Liver (tissue), 9 donors: ENCODE measurements around the gene KRTAP21-3. TPM values are rescaled to one million over a fixed set of nuclear protein-coding genes. Genes with fewer than 3 reads are reported as not detected.

ENCODE experiments used
- DNase-seq: peaks from one replicate; pipeline ENCODE4 v3.0.0-alpha.2; 2017; ENCODE audit warnings: low spot score
- H3K27ac ChIP-seq, 2 donors: one replicate each; pipeline ENCODE4 v1.7.0; 2013; ENCODE audit warnings: inconsistent platforms in 2 of 2, low read length in 2 of 2, control low read depth in 1 of 2, low read depth in 1 of 2, mild to moderate bottlenecking in 1 of 2
- H3K27me3 ChIP-seq, 4 donors: one replicate each; pipeline versions ENCODE4 v1.6.1 to v1.7.0; 2013; ENCODE audit warnings: low read length in 3 of 4, inconsistent platforms in 1 of 4, mild to moderate bottlenecking in 1 of 4, moderate library complexity in 1 of 4; ENCODE audit not compliant: control insufficient read depth in 4 of 4, insufficient read depth in 4 of 4
- H3K36me3 ChIP-seq, 4 donors: one replicate each; pipeline versions ENCODE4 v1.6.1 to v1.7.0; 2013; ENCODE audit warnings: low read length in 3 of 4, mild to moderate bottlenecking in 3 of 4, low read depth in 1 of 4, moderate library complexity in 1 of 4; ENCODE audit not compliant: control insufficient read depth in 4 of 4, insufficient read depth in 3 of 4
- H3K4me1 ChIP-seq, 4 donors: one replicate each; pipeline versions ENCODE4 v1.6.1 to v1.7.0; 2013; ENCODE audit warnings: low read length in 3 of 4, mild to moderate bottlenecking in 3 of 4, moderate library complexity in 1 of 4; ENCODE audit not compliant: control insufficient read depth in 4 of 4, insufficient read depth in 4 of 4
- H3K4me3 ChIP-seq, 3 donors: one replicate each; pipeline versions ENCODE4 v1.6.1 to v1.7.0; 2013; ENCODE audit warnings: low read length in 3 of 3, control low read depth in 1 of 3, low read depth in 1 of 3, mild to moderate bottlenecking in 1 of 3
- H3K9ac ChIP-seq, 2 donors: one replicate each; pipeline ENCODE4 v1.7.0; 2013; ENCODE audit warnings: low read length in 2 of 2, mild to moderate bottlenecking in 2 of 2, moderate library complexity in 2 of 2, control low read depth in 1 of 2, low read depth in 1 of 2
- H3K9me3 ChIP-seq, 4 donors: one replicate each; pipeline versions ENCODE4 v1.6.1 to v1.7.0; 2013; ENCODE audit warnings: low read length in 3 of 4; ENCODE audit not compliant: control insufficient read depth in 4 of 4
- EGR1 ChIP-seq, 2 donors: IDR thresholded peaks; 2 replicates each; pipeline ENCODE4 v1.6.1; 2016 to 2018; ENCODE audit warnings: antibody characterized with exemption in 2 of 2, low read depth in 2 of 2
- FOXA1 ChIP-seq: IDR thresholded peaks from 2 replicates; pipeline ENCODE4 v1.6.1; 2016; ENCODE audit warnings: antibody characterized with exemption
- FOXA2 ChIP-seq: IDR thresholded peaks from 2 replicates; pipeline ENCODE4 v1.6.1; 2016; ENCODE audit warnings: antibody characterized with exemption
- GABPA ChIP-seq, 2 donors: IDR thresholded peaks in 1 of 2; conservative IDR thresholded peaks in 1 of 2; 2 replicates each; pipeline ENCODE4 v1.6.1; 2016; ENCODE audit warnings: antibody characterized with exemption in 2 of 2, mild to moderate bottlenecking in 1 of 2, moderate library complexity in 1 of 2
- HNF4A ChIP-seq, 2 donors: conservative IDR thresholded peaks; 2 replicates each; pipeline ENCODE4 v1.6.1; 2016; ENCODE audit warnings: antibody characterized with exemption in 2 of 2, mild to moderate bottlenecking in 2 of 2
- HNF4G ChIP-seq: IDR thresholded peaks from 2 replicates; pipeline ENCODE4 v1.6.1; 2016; ENCODE audit warnings: antibody characterized with exemption
- JUND ChIP-seq, 2 donors: IDR thresholded peaks; 2 replicates each; pipeline ENCODE4 v1.6.1; 2016; ENCODE audit warnings: antibody characterized with exemption in 2 of 2
- NR2F2 ChIP-seq: IDR thresholded peaks from 2 replicates; pipeline ENCODE4 v1.6.1; 2016; ENCODE audit warnings: antibody characterized with exemption
- RAD21 ChIP-seq, 2 donors: IDR thresholded peaks; 2 replicates each; pipeline ENCODE4 v1.6.1; 2016; ENCODE audit warnings: antibody characterized with exemption in 2 of 2, mild to moderate bottlenecking in 2 of 2
- RXRA ChIP-seq, 2 donors: IDR thresholded peaks; 2 replicates each; pipeline ENCODE4 v1.6.1; 2017 to 2018; ENCODE audit warnings: antibody characterized with exemption in 2 of 2, mild to moderate bottlenecking in 1 of 2
- SP1 ChIP-seq: IDR thresholded peaks from 2 replicates; pipeline ENCODE4 v1.6.1; 2018; ENCODE audit warnings: antibody characterized with exemption, mild to moderate bottlenecking
- TAF1 ChIP-seq: conservative IDR thresholded peaks from 2 replicates; pipeline ENCODE4 v1.6.1; 2016; ENCODE audit warnings: antibody characterized with exemption, mild to moderate bottlenecking
- YY1 ChIP-seq: IDR thresholded peaks from 2 replicates; pipeline ENCODE4 v1.6.1; 2016; ENCODE audit warnings: antibody characterized with exemption, mild to moderate bottlenecking
- WGBS: extraction: QIAGEN DNeasy Blood & Tissue Kit; methylation state at CpG from one replicate; pipeline ENCODE4 v1.1.7; 2013; 5-methylcytosine and 5-hydroxymethylcytosine counted together
- polyA plus RNA-seq, 2 donors: library from polyadenylated mRNA; stranded (reverse) in 1 of 2; unstranded in 1 of 2; fragments of 200-250 nt in 1 of 2; fragments of >200 nt in 1 of 2; fragmentation: Nextera tagmentation in 1 of 2; extraction: Ambion mirVana in 1 of 2; gene quantifications; one replicate each; pipeline versions ENCODE4 v1.2.1 to v1.2.3, GENCODE V29; 2013 to 2015
- total RNA-seq, 2 donors: library from RNA; depleted of rRNA; stranded (reverse); fragments of >200 nt; gene quantifications; one replicate each; pipeline ENCODE4 v1.2.3, GENCODE V29; 2014
- TF ChIP-seq, protein P1 (sequence below): IDR thresholded peaks from 2 replicates; pipeline ENCODE4 v1.6.1; 2016; ENCODE audit warnings: antibody characterized with exemption, mild to moderate bottlenecking
- TF ChIP-seq, protein P2 (sequence below): IDR thresholded peaks from 2 replicates; pipeline ENCODE4 v1.6.1; 2016; ENCODE audit warnings: antibody characterized with exemption
- TF ChIP-seq, protein P3 (sequence below): fragments of 150-350 bp; IDR thresholded peaks from 2 replicates; pipeline ENCODE4 v1.5.1; 2017; ENCODE audit warnings: improper control_type of control experiment, low read depth, low read length; ENCODE audit not compliant: missing input control
- donor health status: healthy.
- donor health status: healthy.
- donor health status: healthy.
- donor health status: healthy.
- donor health status: healthy.

KRTAP21-3 gene
- total and polyA plus RNA-seq, 4 donors, result not detected

DNA sequence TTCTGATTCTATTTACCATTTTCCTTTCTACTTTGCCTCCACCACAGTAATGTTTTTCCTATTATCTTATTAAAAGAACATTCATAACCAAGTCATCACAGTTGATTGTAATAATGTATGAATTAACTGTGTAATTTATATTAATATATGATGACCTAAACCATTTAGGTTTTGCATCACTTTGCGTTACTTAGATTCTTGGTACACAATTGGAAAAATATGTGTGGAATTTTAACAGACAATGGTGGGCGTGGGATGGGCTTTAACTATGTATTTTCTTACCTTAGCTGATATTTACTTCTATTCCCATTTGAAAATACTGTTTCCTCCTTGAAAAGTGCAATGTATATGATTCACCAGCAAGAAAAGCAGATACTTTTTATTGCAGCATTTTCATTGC is 3.6 kb downstream of the KRTAP21-3 start:
- Histone ChIP-seq H3K27me3 (no peaks in the 10 kb centered on the region), H3K36me3 (no peaks in the 10 kb centered on the region), H3K9ac (no peak overlapping the region), H3K4me3 (no peak overlapping the region), H3K9me3 (peaks cover 0 to 2% (median 0%) of the 10 kb centered on the region in 4 donors), H3K4me1 (peaks cover 0 to 2% (median 0%) of the 10 kb centered on the region in 4 donors), H3K27ac (no peak overlapping the region)
- DNase-seq, result no peak
- WGBS, result 71% methylated on average over 2 of the region's 2 CpGs
- TF ChIP-seq FOXA1, result no peak
- TF ChIP-seq FOXA2, result no peak
- TF ChIP-seq RXRA (IDR thresholded peaks at IDR 0.05), result no peak
- TF ChIP-seq RAD21 (IDR thresholded peaks at IDR 0.05), result no peak
- no peak for TF ChIP-seq HNF4A (conservative IDR thresholded peaks at IDR 0.05)
- no peak for TF ChIP-seq HNF4G
- TF ChIP-seq, protein P1, sequence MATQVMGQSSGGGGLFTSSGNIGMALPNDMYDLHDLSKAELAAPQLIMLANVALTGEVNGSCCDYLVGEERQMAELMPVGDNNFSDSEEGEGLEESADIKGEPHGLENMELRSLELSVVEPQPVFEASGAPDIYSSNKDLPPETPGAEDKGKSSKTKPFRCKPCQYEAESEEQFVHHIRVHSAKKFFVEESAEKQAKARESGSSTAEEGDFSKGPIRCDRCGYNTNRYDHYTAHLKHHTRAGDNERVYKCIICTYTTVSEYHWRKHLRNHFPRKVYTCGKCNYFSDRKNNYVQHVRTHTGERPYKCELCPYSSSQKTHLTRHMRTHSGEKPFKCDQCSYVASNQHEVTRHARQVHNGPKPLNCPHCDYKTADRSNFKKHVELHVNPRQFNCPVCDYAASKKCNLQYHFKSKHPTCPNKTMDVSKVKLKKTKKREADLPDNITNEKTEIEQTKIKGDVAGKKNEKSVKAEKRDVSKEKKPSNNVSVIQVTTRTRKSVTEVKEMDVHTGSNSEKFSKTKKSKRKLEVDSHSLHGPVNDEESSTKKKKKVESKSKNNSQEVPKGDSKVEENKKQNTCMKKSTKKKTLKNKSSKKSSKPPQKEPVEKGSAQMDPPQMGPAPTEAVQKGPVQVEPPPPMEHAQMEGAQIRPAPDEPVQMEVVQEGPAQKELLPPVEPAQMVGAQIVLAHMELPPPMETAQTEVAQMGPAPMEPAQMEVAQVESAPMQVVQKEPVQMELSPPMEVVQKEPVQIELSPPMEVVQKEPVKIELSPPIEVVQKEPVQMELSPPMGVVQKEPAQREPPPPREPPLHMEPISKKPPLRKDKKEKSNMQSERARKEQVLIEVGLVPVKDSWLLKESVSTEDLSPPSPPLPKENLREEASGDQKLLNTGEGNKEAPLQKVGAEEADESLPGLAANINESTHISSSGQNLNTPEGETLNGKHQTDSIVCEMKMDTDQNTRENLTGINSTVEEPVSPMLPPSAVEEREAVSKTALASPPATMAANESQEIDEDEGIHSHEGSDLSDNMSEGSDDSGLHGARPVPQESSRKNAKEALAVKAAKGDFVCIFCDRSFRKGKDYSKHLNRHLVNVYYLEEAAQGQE, result no peak
- TF ChIP-seq NR2F2, result no peak
- TF ChIP-seq TAF1, result no peak

DNA sequence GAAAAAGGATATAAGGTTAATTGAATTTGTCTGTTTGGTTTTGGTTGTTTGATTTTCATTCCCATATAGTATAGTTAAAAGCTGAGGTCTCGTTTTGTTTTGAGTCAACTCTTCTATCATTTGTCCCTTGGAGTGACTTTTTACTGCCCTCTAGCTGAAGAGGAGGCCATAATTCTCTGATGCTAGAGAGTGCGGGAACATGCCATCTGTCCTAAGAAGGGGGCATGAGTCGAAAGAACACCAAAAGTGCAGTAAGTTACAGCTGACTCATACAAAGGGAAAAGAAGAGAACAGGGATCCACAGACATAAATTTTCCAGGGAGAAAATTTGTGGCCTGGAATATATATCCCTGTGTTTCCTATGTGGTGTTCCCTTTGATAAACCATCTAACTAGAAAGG is 4.1 kb downstream of the KRTAP21-3 start:
- no peaks in the 10 kb centered on the region for H3K36me3 ChIP-seq
- TF ChIP-seq SP1, result no peak
- TF ChIP-seq TAF1, result no peak
- TF ChIP-seq JUND (IDR thresholded peaks at IDR 0.05), result no peak
- TF ChIP-seq, protein P2, sequence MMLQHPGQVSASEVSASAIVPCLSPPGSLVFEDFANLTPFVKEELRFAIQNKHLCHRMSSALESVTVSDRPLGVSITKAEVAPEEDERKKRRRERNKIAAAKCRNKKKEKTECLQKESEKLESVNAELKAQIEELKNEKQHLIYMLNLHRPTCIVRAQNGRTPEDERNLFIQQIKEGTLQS, result no peak
- H3K27ac ChIP-seq, result no peak overlapping the region
- no peak for DNase-seq
- 60% methylated on average over 3 of the region's 3 CpGs for WGBS
- no peak overlapping the region for H3K9ac ChIP-seq
- peaks cover 0 to 2% (median 0%) of the 10 kb centered on the region in 4 donors for H3K4me1 ChIP-seq
- H3K27me3 ChIP-seq, result no peaks in the 10 kb centered on the region
- no peak overlapping the region for H3K4me3 ChIP-seq
- H3K9me3 ChIP-seq, result peaks cover 0 to 2% (median 0%) of the 10 kb centered on the region in 4 donors

DNA sequence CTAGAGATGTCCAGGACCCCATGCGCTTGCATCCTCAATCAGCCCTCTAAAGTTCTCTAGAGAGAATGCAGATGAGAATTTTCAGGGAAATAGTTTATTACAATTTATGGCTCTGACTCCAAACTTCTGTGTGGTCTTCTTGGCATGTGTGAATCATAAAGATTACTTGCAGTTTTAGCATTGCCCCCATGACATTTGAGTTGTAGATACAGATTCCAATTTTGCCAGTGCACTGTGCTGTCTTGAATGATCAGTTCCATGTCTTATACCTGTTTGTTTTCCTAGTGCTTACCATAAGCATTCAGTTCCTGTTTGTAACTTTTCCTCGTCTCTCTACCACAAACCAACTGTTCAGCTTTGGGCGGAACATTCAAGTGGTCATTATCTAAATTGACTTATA is 4.8 kb downstream of the KRTAP21-3 start:
- H3K4me1 ChIP-seq, result peaks cover 0 to 2% (median 0%) of the 10 kb centered on the region in 4 donors
- DNase-seq, result no peak
- H3K9me3 ChIP-seq, result peaks cover 0 to 2% (median 0%) of the 10 kb centered on the region in 4 donors
- H3K4me3 ChIP-seq, result no peak overlapping the region
- 80% methylated on average over 3 of the region's 3 CpGs for WGBS
- TF ChIP-seq, protein P2, result no peak
- no peak for TF ChIP-seq SP1
- TF ChIP-seq, protein P3, sequence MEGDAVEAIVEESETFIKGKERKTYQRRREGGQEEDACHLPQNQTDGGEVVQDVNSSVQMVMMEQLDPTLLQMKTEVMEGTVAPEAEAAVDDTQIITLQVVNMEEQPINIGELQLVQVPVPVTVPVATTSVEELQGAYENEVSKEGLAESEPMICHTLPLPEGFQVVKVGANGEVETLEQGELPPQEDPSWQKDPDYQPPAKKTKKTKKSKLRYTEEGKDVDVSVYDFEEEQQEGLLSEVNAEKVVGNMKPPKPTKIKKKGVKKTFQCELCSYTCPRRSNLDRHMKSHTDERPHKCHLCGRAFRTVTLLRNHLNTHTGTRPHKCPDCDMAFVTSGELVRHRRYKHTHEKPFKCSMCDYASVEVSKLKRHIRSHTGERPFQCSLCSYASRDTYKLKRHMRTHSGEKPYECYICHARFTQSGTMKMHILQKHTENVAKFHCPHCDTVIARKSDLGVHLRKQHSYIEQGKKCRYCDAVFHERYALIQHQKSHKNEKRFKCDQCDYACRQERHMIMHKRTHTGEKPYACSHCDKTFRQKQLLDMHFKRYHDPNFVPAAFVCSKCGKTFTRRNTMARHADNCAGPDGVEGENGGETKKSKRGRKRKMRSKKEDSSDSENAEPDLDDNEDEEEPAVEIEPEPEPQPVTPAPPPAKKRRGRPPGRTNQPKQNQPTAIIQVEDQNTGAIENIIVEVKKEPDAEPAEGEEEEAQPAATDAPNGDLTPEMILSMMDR, result no peak
- TF ChIP-seq HNF4G, result no peak
- TF ChIP-seq GABPA (IDR thresholded peaks at IDR 0.05 in 1 of 2, conservative IDR thresholded peaks at IDR 0.05 in 1 of 2), result no peak
- TF ChIP-seq HNF4A (conservative IDR thresholded peaks at IDR 0.05), result no peak
- TF ChIP-seq YY1, result no peak
- TF ChIP-seq EGR1 (IDR thresholded peaks at IDR 0.05; ENCODE audit: low read depth in 2 of 2), result no peak
- TF ChIP-seq JUND (IDR thresholded peaks at IDR 0.05), result no peak
- TF ChIP-seq RXRA (IDR thresholded peaks at IDR 0.05), result no peak
- no peak for TF ChIP-seq FOXA2
- TF ChIP-seq TAF1, result no peak
- TF ChIP-seq, protein P1, result no peak
- H3K36me3 ChIP-seq, result no peaks in the 10 kb centered on the region
- H3K27ac ChIP-seq, result no peak overlapping the region
- H3K9ac ChIP-seq, result no peak overlapping the region
- no peaks in the 10 kb centered on the region for H3K27me3 ChIP-seq
